Tongue (tissue), 1 donor: Measurements from ENCODE around the gene PTK6. TPM values are rescaled to one million over a fixed set of nuclear protein-coding genes. Genes with fewer than 3 reads are reported as not detected.

Experiments
- total RNA-seq: library from RNA; depleted of rRNA; stranded (reverse); fragments of >200 nt; gene quantifications from one replicate; pipeline ENCODE4 v1.2.3, GENCODE V29; 2014

Gene PTK6
- total RNA-seq, 1 donor from 2014 or later = 4.6 TPM

Other genes with a start within 250 kb of the PTK6 start
- 6.2 TPM for gene COL20A1, start 244.2 kb downstream of the PTK6 start, total RNA-seq
- 1.8 TPM for gene CHRNA4, start 176.0 kb downstream of the PTK6 start, total RNA-seq
- gene KCNQ2, start 64.7 kb downstream of the PTK6 start, total RNA-seq = 2.6 TPM
- 858 TPM for gene EEF1A2, start 38.3 kb downstream of the PTK6 start, total RNA-seq
- 35.2 TPM for gene PPDPF, start 16.6 kb downstream of the PTK6 start, total RNA-seq
- gene SRMS, start 10.4 kb upstream of the PTK6 start, total RNA-seq = not detected
- 0.10 TPM for gene FNDC11, start 16.8 kb upstream of the PTK6 start, total RNA-seq
- gene HELZ2, start 36.9 kb upstream of the PTK6 start, total RNA-seq = 27.1 TPM
- 9.9 TPM for gene GMEB2, start 89.7 kb upstream of the PTK6 start, total RNA-seq
- gene STMN3, start 116.0 kb upstream of the PTK6 start, total RNA-seq = 15.6 TPM
- gene RTEL1, start 120.9 kb upstream of the PTK6 start, total RNA-seq = 9.2 TPM
- gene TNFRSF6B, start 159.3 kb upstream of the PTK6 start, total RNA-seq = 1.1 TPM
- 36.3 TPM for gene ARFRP1, start 170.6 kb upstream of the PTK6 start, total RNA-seq
- gene ZGPAT, start 170.7 kb upstream of the PTK6 start, total RNA-seq = 14.1 TPM
- gene LIME1, start 199.3 kb upstream of the PTK6 start, total RNA-seq = 6.8 TPM
- gene SLC2A4RG, start 202.4 kb upstream of the PTK6 start, total RNA-seq = 67.0 TPM